ENCODE results near the gene INSL3. TPM values are rescaled to one million over a fixed set of nuclear protein-coding genes. Genes with fewer than 3 reads are reported as not detected.

The INSL3 gene
- total RNA-seq, 1 donor from 2014 or later: 3.6 TPM

DNA sequence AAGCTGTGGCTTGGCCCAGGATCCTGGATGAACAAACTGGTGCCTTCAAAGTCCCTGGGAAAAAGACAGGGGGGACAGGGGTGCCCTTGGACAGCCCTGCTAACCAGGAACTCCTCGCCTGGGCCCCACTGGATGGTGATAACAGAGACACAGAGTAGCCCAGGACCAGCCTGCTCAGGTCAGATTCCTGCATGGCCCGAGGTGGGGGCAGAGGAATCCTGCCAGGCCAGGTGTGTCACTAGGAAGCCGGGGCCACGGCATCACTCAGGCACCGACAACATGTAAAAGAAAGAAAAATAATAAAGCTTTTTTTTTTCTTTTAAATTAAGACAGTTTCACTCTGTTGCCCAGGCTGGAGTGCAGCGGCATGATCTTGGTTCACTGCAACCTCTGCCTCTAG is 32.7 kb upstream of the INSL3 start:
- H3K9me3 Mint-ChIP-seq: no peaks in the 10 kb centered on the region
- TF ChIP-seq, protein P1, sequence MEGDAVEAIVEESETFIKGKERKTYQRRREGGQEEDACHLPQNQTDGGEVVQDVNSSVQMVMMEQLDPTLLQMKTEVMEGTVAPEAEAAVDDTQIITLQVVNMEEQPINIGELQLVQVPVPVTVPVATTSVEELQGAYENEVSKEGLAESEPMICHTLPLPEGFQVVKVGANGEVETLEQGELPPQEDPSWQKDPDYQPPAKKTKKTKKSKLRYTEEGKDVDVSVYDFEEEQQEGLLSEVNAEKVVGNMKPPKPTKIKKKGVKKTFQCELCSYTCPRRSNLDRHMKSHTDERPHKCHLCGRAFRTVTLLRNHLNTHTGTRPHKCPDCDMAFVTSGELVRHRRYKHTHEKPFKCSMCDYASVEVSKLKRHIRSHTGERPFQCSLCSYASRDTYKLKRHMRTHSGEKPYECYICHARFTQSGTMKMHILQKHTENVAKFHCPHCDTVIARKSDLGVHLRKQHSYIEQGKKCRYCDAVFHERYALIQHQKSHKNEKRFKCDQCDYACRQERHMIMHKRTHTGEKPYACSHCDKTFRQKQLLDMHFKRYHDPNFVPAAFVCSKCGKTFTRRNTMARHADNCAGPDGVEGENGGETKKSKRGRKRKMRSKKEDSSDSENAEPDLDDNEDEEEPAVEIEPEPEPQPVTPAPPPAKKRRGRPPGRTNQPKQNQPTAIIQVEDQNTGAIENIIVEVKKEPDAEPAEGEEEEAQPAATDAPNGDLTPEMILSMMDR (IDR thresholded peaks at IDR 0.05): no peak
- peaks cover 36% of the 10 kb centered on the region for H3K4me1 Mint-ChIP-seq
- no peaks in the 10 kb centered on the region for H3K36me3 Mint-ChIP-seq (ENCODE audit: low read depth)
- H3K27ac Mint-ChIP-seq: no peak overlapping the region
- DNase-seq: no peak
- POLR2A ChIA-PET: interaction anchor here (0.6 to 0.9 kb wide), 6 partner anchors 20 to 458 kb away, joined by 3 to 11 read pairs (median 5); partner anchors contain the start of gene MAP1S
- no peak for ATAC-seq (ENCODE audit: low read depth)
- no peaks in the 10 kb centered on the region for H3K27me3 Mint-ChIP-seq
- H3K4me3 Mint-ChIP-seq: no peak overlapping the region
- intact Hi-C loops (cut with micrococcal nuclease): loop anchor here (2.0 to 10.0 kb wide), 3 partner anchors 77 to 299 kb away; partner anchors contain the start of gene COLGALT1
- CTCF ChIA-PET: interaction anchor here (0.9 to 3.7 kb wide), 9 partner anchors 52 to 358 kb away, joined by 3 to 16 read pairs (median 6); partner anchors contain the start of genes B3GNT3 and CCDC124

DNA sequence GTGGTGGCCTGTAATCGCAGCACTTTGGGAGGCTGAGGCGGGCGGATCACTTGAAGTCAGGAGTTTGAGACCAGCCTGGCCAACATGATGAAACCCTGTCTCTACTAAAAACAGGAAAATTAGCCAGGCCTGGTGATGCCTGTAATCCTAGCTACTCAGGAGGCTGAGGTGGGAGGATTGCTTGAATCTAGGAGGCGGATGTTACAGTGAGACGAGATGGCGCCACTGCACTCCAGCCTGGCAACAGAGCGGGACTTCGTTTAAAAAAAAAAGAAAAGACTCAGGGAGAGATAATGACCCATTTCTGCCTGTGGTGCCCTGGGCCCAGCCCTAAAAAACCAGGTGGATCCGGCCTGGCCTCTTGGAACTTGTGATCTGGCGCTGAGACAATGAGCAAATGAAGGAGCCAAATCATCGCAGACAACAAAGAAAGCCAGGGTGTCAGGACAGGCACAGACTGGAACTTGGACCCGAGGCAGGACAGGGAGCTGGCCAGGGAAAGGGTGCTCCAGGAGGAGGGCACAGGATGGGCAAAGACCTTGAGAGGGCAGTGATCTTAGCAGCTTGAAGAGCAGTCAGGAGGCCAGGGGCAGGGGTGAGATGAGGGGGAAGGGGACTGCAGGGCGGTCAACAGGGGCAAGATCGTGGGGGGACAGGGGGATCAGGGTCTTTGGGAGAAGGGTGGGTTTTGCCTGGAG is 27.4 kb upstream of the INSL3 start:
- peak overlapping the region; percentile 94 for H3K4me3 Mint-ChIP-seq
- POLR2A ChIA-PET: interaction anchor here (1.1 to 8.3 kb wide), 11 partner anchors 8 to 196 kb away, joined by 3 to 121 read pairs (median 8); partner anchors contain the start of genes CCDC124, FCHO1, RPL18A and SLC5A5
- CTCF ChIA-PET: interaction anchor here (0.7 to 1.2 kb wide), 3 partner anchors 14 to 147 kb away, joined by 3 to 4 read pairs (median 3); no protein-coding TSS in a partner anchor
- H3K27me3 Mint-ChIP-seq: no peaks in the 10 kb centered on the region
- DNase-seq (no peak), ATAC-seq (ENCODE audit: low read depth) (no peak)
- intact Hi-C loops (cut with micrococcal nuclease): loop anchor here (1.0 kb wide), 1 partner anchor 72 kb away; no protein-coding TSS in a partner anchor
- peak overlapping the region; percentile 96 for H3K27ac Mint-ChIP-seq
- H3K9me3 Mint-ChIP-seq: no peaks in the 10 kb centered on the region
- H3K4me1 Mint-ChIP-seq: peaks cover 69% of the 10 kb centered on the region
- H3K36me3 Mint-ChIP-seq (ENCODE audit: low read depth): peaks cover 20% of the 10 kb centered on the region
- TF ChIP-seq, protein P1 (IDR thresholded peaks at IDR 0.05): no peak

DNA sequence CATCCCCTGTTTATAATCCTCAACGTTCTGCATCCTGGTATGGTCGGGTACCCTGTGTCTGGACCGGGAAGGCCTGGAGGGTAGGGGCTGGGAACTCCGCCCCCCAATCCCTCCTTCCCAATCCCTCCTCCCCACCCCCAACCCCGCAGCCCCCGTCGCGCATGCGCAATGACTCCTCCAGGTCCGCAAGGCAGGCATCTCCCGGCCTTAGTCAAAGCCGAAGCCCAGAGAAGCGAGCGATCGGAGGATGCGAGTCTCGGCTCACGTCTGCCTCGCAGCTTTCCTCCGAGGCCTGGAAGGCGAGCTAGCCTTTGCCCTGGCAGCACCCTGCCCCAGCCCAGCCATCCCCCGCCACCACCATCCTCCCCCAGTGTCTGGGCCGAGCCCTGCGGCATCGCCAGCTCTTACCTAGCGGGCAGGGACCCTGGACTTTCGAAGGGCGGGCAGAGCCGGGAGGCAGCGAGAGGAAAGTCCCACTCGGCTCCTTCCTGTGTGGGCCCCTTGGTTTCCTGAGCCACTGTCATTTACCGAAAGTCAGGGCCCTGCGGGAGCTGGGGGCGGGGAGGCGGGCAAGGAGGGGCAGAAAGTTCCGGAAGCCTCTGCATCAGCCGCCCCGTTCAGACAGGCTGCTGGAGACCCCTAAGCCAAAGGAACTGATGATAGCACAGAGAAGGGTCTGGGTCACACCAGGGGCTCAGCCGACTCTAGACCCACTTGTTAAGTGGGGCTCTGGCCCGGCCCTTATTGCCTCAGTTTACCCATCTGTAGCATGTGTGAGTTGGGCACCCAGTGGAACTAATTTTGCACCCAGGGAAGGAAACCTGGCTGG is 26.4 kb upstream of the INSL3 start, which contains the start of gene JAK3:
Gene JAK3 (minus strand): TSS at position 445 of the 829 bp plus-strand sequence. CDS start 3,565 bp downstream, outside the sequence.
- H3K4me3 Mint-ChIP-seq: peak within 1 kb of the TSS; percentile 94
- ATAC-seq (ENCODE audit: low read depth): peak; percentile 86
- CTCF ChIA-PET: interaction anchor here (1.1 to 1.6 kb wide), 4 partner anchors 8 to 93 kb away, joined by 3 to 9 read pairs (median 6); partner anchors contain the start of genes CCDC124 and RPL18A

DNA sequence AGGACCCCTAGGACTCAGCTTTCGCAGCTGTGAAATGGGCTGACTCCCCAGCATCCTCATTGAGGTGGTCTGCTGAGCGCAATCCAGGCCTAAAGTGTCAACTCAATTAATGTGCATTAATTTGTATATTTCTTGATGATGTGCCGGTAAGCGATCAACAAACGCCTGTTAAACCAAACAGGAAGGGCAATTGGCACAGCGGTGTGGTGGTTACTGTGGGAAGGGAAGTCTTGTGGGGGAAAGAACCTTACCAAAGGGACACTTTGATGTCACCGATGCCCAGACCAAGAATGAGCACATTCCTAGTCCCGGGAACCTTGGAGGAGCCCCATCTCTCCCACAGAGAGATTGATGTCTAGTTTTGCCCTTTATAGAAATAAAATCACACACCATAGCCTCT is 24.8 kb upstream of the INSL3 start:
- Mint-ChIP-seq H3K9me3 (no peaks in the 10 kb centered on the region), H3K4me3 (peak overlapping the region; percentile 94), H3K4me1 (peaks cover 65% of the 10 kb centered on the region), H3K27ac (peak overlapping the region; percentile 96), H3K27me3 (no peaks in the 10 kb centered on the region), H3K36me3 (ENCODE audit: low read depth) (peaks cover 40% of the 10 kb centered on the region)
- intact Hi-C loops (cut with micrococcal nuclease): no loop called here
- POLR2A ChIA-PET: interaction anchor here (0.6 to 8.3 kb wide), 7 partner anchors 12 to 299 kb away, joined by 3 to 121 read pairs (median 8); partner anchors contain the start of gene RPL18A
- ATAC-seq (ENCODE audit: low read depth) (no peak), DNase-seq (no peak)
- CTCF ChIA-PET: interaction anchor here (0.7 to 1.1 kb wide), 2 partner anchors 10 to 87 kb away, joined by 3 read pairs; partner anchors contain the start of gene CCDC124
- TF ChIP-seq, protein P1 (IDR thresholded peaks at IDR 0.05): no peak

More for the DNA sequence above, 26.4 kb upstream of the INSL3 start, which contains the start of gene JAK3:
- H3K36me3 Mint-ChIP-seq (ENCODE audit: low read depth): peaks cover 28% of the 10 kb centered on the region
- POLR2A ChIA-PET: interaction anchor here (0.5 to 8.3 kb wide), 48 partner anchors 8 to 1523 kb away, joined by 3 to 121 read pairs (median 6); partner anchors contain the start of genes B3GNT3, CCDC124, FCHO1 and KLF2
- DNase-seq: peak; percentile 79
- intact Hi-C loops (cut with micrococcal nuclease): loop anchor here (1.0 kb wide), 1 partner anchor 71 kb away; no protein-coding TSS in a partner anchor
- H3K9me3 Mint-ChIP-seq: no peaks in the 10 kb centered on the region
- no peaks in the 10 kb centered on the region for H3K27me3 Mint-ChIP-seq
- TF ChIP-seq, protein P1 (IDR thresholded peaks at IDR 0.05): no peak
- H3K27ac Mint-ChIP-seq: peak within 1 kb of the TSS; percentile 96
- H3K4me1 Mint-ChIP-seq: peaks cover 73% of the 10 kb centered on the region
